ENCODE data around the gene TBC1D2B.
"Not testable (repeated sequence)": the region's sequence is repeated elsewhere in the genome, so short reads cannot be mapped to it uniquely, and the experiment has no call there.

The TBC1D2B gene

DNA sequence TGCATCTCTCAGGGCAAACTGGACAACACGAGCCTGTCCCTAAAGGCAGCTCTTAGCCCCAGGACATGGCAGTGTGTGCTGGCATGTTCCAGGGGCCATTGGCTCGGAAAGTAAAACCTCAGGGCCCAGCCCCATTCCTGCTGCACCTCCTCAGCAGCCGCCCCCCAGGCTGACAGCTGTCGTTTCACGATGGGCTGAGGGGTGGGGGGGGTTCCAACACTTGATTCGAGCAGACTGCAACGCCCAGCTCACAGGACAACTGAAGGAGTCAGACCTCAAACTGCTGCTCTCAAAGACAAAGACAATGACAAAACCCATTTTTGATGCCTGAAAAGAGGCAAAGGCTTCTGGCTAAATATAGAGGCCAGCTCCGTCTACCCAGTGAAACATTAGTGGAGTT, 81.3 kb downstream of the TBC1D2B start:
- DNase-seq (ENCODE audit: low read depth); H3K4me3 ChIP-seq (ENCODE audit: low read depth, low read length): not testable (repeated sequence)

DNA sequence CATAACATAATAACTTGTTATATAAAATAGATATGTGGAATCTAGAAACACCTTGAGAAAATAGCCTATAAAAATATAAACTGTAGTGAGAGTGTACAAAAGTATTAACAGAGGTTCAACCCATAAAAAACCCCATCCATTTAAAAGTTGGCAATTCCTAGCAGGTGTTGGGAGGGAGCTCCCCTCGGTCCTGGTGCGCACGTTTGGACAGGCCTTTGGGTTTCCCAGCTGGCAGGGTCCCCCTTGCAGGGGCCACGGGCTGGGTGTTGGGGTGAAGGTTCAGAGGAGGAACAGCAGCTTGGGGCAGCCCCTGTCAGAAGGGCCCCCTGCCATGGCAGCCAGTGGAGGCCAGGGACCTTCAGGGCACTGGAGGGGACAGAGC, 82.0 kb downstream of the TBC1D2B start:
- not testable (repeated sequence) for DNase-seq (ENCODE audit: low read depth)

DNA sequence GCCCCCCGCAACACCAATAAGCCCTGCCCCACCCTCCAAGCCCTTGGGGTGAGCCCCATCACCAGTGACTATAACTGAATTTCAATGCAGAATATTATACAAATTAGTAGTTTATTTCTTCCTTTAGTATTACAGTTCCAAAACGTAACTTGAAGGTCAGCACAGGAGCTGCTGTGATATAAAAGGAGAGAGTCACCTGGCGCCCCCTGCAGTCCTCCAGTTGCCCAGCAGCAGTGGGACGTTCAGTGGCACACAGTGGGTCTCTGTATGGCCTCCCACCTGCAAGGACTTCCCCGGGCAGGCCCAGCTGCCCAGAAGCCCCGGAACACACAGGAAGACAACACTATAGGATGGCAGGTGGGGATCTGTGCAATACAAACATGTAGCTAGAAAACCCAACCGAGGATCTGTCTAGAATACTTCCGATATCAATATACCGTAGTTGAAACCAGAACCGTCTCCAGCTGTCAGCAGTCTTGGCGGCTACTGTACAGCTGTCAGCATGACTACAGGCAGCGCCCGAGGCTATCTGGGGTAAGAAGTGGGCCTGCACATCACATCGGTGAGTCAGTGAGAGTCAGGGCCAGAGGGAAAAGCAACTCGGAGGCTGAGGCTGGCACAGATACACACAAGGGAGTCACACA, 82.5 kb downstream of the TBC1D2B start:
- DNase-seq (ENCODE audit: low read depth): peak; percentile 79
- TF ChIP-seq, protein P1, sequence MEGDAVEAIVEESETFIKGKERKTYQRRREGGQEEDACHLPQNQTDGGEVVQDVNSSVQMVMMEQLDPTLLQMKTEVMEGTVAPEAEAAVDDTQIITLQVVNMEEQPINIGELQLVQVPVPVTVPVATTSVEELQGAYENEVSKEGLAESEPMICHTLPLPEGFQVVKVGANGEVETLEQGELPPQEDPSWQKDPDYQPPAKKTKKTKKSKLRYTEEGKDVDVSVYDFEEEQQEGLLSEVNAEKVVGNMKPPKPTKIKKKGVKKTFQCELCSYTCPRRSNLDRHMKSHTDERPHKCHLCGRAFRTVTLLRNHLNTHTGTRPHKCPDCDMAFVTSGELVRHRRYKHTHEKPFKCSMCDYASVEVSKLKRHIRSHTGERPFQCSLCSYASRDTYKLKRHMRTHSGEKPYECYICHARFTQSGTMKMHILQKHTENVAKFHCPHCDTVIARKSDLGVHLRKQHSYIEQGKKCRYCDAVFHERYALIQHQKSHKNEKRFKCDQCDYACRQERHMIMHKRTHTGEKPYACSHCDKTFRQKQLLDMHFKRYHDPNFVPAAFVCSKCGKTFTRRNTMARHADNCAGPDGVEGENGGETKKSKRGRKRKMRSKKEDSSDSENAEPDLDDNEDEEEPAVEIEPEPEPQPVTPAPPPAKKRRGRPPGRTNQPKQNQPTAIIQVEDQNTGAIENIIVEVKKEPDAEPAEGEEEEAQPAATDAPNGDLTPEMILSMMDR (conservative IDR thresholded peaks at IDR 0.05; ENCODE audit: low read depth, low read length): peak; percentile 42
- H3K4me3 ChIP-seq (ENCODE audit: low read depth, low read length): not testable (repeated sequence)

More for the DNA sequence above, 82.0 kb downstream of the TBC1D2B start:
- H3K4me3 ChIP-seq (ENCODE audit: low read depth, low read length): not testable (repeated sequence)

DNA sequence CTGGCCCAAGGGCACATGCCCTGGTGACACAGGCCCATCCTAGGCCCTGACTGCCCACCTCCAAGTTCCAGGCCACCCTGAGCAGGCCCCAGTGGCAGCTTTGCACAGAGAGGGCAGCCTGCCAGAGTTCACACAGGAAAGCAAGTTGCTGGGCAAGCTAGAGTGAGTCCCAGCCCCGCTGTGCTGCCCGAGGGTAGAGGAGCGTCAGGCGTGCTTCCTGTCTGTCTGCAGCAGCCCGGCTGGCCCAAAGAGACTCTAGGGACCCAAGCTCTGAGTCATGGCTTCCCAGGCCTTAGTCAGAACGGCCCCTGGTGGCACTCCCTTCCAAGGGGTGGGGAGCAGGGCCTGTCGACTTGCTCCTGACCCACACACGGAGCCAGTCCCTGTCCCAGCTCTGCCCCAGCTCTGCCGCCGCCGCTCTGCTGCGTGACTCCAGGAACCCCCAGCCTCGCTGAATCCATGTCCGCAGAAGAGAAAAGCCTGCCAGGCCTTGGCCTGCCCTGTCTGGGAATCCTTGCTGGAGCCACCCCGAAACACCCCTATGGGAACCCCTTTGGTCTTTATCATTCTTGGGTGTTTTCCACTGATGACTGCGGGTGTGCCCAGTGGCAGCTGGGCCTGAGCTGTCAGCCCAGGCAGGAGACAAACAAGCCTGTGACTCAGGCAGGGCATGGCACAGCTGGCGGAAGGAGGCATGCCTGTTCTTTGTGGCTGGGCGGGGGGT, 83.4 kb downstream of the TBC1D2B start:
- peak; percentile 79 for DNase-seq (ENCODE audit: low read depth)
- H3K4me3 ChIP-seq (ENCODE audit: low read depth, low read length): not testable (repeated sequence)

DNA sequence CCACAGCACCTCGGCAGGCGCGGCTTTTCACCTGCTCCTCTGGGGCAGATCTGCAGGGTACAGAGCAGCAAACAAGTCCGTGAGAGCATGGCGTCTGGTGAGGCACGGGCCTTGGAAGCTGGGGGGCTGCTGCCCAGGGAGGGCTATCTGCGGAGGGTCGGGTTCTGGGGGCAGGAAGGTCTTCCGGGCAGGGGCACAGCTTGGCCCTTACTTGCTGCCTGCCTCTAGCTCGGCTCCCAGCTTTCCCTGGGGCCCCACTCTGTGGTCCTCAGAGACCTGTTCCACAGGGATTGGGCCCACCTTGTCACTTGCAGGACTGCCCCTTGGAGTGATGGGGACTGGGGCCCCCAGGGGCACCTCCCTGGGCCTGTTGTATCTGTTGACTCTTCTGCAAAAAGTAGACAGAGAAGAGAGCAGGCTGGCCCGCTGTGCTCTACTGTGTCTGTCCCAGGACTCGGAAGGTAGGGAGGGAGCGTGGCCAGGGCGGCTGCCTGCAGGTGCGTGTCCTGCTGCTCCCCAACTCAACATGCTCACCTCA, 84.1 kb downstream of the TBC1D2B start:
- TF ChIP-seq, protein P1 (conservative IDR thresholded peaks at IDR 0.05; ENCODE audit: low read depth, low read length): no peak
- no peak for DNase-seq (ENCODE audit: low read depth)

DNA sequence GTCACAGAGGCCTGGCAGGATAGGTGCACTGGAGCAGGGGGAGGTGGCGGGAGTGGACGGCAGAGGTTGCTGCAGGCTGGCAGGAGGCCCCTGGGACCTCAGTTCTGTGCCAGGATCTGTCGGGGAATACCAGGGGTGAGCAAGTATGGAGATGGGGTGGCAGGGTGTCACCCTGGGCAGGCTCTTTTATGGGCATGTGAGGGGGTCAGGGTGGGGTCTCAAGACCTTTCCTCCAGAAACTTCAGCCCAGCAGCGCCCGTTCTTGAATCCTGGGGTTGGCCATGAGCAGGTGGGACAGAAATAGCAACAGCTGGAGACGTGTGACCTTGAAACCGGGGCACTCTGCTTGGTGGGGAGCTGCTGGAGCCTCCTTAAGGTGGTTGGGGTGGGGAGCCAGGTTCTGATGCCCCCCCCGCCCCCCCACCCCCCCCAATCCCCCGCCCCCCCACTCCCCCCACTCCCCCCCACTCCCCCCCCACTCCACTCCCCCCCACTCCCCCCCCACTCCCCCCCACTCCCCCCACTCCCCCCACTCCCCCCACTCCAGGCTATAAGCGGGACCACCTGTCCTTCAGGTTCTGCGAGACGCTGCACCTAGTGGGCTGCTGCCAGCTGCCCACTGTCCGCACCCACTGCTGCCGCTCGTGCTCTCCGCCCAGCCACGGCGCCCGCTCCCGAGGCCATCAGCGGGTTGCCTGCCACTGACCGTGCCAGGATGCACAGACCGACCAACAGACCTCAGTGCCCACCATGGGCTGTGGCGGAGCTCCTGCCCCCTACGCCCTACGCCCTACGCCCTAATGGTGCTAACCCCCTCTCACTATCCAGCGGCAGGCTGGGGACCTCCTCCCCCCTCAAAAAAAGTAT, 84.9 kb downstream of the TBC1D2B start:
- TF ChIP-seq, protein P1 (conservative IDR thresholded peaks at IDR 0.05; ENCODE audit: low read depth, low read length): no peak
- no peak for DNase-seq (ENCODE audit: low read depth)
- H3K4me3 ChIP-seq (ENCODE audit: low read depth, low read length): no peak overlapping the region

More for the DNA sequence above, 84.1 kb downstream of the TBC1D2B start:
- H3K4me3 ChIP-seq (ENCODE audit: low read depth, low read length): no peak overlapping the region

DNA sequence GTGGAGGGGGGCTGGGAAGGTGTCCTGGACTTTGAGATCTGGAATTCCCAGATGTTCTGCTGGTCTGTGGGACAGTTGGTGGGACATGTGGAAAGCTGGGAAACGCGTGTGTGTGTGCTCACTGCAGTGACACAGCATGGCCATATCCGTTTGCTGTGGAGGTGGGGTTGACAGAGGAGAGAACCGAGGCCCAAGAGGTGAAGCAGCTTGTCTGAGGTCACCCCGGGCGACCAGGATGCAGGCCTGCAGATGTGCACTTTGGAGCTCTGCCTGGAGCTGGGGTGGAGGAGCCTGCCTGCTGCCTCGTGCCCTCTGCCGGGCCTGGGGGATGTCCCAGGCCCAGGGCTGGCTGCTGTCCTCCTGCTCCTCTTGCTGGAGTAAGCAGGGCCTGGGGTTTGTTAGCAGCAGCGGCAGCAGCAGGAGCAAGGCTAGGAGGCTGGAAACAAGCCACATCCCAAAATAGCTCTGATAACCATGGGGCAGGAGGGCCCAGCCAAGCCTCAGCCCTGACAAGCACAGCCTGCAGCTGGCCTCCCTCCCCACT, 85.8 kb downstream of the TBC1D2B start:
- H3K4me3 ChIP-seq (ENCODE audit: low read depth, low read length): not testable (repeated sequence)
- DNase-seq (ENCODE audit: low read depth): peak; percentile 75

DNA sequence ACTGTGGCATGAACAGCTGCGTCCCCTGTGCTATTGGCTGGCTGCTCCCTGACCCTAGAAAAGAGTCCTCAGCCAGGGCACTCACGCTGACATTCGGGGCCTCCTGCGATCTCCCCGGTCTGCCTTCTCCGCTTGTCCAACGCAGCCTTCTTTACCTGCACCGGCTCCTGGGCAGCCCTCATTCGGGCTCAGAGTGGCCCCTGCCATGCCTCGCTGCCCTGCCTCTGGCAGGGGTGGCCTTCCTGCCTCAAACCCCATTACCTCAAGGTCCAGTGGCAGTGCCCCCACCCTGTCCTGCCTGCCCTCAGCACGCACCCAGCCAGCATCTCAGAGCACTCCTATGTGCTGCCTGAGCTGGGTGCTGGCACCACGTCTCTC, 86.5 kb downstream of the TBC1D2B start:
- TF ChIP-seq, protein P1 (conservative IDR thresholded peaks at IDR 0.05; ENCODE audit: low read depth, low read length): no peak

More for the DNA sequence above, 86.5 kb downstream of the TBC1D2B start:
- no peak overlapping the region for H3K4me3 ChIP-seq (ENCODE audit: low read depth, low read length)
- DNase-seq (ENCODE audit: low read depth): no peak

Data from choroid plexus epithelial cell (primary cell).